Measurements from ENCODE around the gene WDR72.

- TF ChIP-seq CSDC2 (CRISPR knock-in tag; IDR thresholded peaks at IDR 0.05) (no peak), TCF4 (CRISPR knock-in tag; IDR thresholded peaks at IDR 0.05; ENCODE audit: borderline replicate concordance) (no peak), TOX (CRISPR knock-in tag; IDR thresholded peaks at IDR 0.05; ENCODE audit: borderline replicate concordance) (no peak), SNAI2 (CRISPR knock-in tag; IDR thresholded peaks at IDR 0.05) (no peak)
Measured at GRCh38 chr15:53576841-53577240, 182.6 kb downstream of the WDR72 start.

Data from SK-N-SH treated with all-trans-retinoic acid at 6 μM for 48 hours (cell line).